Esophagus squamous epithelium (tissue), 4 donors: ENCODE measurements around the gene GABRG3.

Experiments used
- CTCF ChIP-seq, 6 experiments: fragments of 450-650 bp in 4 of 6; fragments of 200-600 bp in 2 of 6; sonication (generic) in 2 of 6; IDR thresholded peaks; one replicate each; pipeline ENCODE4 v1.5.1; 2016 to 2019; ENCODE audit warnings: antibody characterized with exemption in 6 of 6, mild to moderate bottlenecking in 4 of 6, moderate library complexity in 4 of 6
- POLR2A ChIP-seq, 4 donors: fragments of 450-650 bp; IDR thresholded peaks; one replicate each; pipeline ENCODE4 v1.6.1; 2017; ENCODE audit warnings: antibody characterized with exemption in 4 of 4, mild to moderate bottlenecking in 4 of 4, moderate library complexity in 3 of 4

- TF ChIP-seq POLR2A (IDR thresholded peaks at IDR 0.05) (no peak), CTCF (IDR thresholded peaks at IDR 0.05) (peak in 2 of 6 experiments; percentile 30 to 54)
Observed at GRCh38 chr15:26974120-26974780, 3.3 kb downstream of the GABRG3 start.
